ENCODE results near the gene PNO1.
A peak's percentile ranks its signal among the peaks of the same experiment; 100 is the strongest.

Gene PNO1

DNA sequence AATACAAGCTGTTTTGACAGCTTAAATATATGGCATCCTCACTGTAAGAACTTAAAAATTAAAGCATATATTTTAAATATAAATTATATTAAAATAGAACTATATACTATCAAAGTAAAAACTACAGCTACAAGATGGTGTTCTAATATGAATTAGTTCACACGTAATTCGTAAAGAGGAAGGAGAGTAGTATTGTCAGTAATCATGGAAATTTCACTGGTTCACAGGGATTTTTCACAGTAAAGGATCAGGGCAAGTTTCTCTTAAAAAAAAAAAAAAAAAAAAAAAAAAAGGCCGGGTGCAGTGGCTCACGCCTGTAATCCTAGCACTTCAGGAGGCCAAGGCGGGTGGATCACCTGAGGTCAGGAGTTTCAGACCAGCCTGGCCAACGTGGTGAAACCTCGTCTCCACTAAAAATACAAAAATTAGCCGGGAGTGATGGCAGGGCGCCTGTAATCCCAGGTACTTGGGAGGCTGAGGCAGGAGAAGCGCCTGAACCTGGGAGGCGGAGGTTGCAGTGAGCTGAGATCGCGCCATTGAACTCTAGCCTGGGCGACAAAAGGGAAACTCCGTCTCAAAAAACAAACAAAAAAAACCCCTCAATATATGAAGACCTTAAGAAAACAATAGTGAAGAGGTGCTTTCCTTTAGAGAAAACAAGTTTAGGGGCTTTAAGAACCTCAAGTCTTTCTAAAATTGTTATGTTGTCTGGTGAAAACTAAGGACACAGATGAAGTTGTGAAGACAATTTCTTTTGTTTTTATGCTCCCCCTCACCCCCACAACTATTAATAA is 32.5 kb downstream of the PNO1 start:
- DNase-seq (ENCODE audit: low read depth), result no peak
- in situ Hi-C loops (cut with HindIII; ENCODE audit: low sequenced_read_pairs), result no loop called here
- TF ChIP-seq, protein P1, sequence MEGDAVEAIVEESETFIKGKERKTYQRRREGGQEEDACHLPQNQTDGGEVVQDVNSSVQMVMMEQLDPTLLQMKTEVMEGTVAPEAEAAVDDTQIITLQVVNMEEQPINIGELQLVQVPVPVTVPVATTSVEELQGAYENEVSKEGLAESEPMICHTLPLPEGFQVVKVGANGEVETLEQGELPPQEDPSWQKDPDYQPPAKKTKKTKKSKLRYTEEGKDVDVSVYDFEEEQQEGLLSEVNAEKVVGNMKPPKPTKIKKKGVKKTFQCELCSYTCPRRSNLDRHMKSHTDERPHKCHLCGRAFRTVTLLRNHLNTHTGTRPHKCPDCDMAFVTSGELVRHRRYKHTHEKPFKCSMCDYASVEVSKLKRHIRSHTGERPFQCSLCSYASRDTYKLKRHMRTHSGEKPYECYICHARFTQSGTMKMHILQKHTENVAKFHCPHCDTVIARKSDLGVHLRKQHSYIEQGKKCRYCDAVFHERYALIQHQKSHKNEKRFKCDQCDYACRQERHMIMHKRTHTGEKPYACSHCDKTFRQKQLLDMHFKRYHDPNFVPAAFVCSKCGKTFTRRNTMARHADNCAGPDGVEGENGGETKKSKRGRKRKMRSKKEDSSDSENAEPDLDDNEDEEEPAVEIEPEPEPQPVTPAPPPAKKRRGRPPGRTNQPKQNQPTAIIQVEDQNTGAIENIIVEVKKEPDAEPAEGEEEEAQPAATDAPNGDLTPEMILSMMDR (IDR thresholded peaks at IDR 0.05; ENCODE audit: low read depth, low read length, missing control alignments), result no peak
- H3K4me3 ChIP-seq (ENCODE audit: low read depth, low read length), result no peak overlapping the region

DNA sequence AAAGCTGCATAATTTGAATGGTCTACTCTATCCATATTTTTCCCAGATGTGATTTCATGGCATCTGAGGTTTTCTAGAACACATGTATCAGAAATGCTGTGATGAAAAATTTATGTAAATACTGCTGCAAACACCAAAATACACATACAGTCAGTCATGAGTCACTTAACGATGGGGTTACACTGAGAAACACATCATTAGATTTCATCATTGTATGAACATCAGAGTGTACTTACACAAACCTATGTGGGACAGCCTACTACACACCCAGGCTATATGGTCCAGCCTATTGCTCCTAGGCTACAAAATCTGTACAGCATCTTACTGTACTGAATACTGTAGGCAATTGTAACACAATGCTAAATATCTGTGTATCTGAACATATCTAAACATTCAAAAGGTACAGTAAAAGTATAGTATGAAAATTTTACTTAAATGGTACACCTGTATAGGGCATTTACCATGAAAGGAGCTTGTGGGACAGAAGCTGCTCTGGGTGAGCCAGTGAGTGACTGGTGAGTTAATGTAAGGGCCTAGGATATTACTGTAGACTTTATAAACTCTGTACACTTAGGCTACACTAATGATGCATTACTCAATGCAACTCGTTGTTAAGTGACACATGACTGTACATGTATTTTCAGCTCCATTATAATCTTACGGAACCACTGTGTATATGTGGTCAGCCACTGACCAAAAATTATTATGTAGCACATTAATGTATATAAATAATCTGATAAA is 33.5 kb downstream of the PNO1 start:
- in situ Hi-C loops (cut with HindIII; ENCODE audit: low sequenced_read_pairs), result no loop called here
- TF ChIP-seq, protein P1 (IDR thresholded peaks at IDR 0.05; ENCODE audit: low read depth, low read length, missing control alignments), result no peak
- no peak overlapping the region for H3K4me3 ChIP-seq (ENCODE audit: low read depth, low read length)
- DNase-seq (ENCODE audit: low read depth), result peak; percentile 36

DNA sequence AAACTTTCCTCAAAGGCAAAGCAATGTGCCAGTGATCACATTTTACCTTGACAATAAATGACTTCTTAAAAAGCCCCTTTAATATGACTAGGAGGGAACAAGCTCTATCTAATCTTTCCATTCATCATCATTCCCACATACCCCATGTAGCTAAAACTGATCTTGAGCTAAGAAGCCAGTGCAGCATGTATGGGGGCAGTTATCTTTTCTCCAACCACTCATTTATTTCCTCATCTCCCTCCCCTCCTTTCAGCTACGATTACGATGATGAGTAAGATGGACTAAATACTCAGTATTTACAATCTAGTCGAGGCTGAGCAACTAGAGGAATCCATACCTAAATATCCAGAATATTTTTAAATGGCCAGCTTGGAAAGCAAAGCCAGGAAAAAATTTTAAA is 35.5 kb downstream of the PNO1 start:
- in situ Hi-C loops (cut with HindIII; ENCODE audit: low sequenced_read_pairs), result no loop called here
- TF ChIP-seq, protein P1 (IDR thresholded peaks at IDR 0.05; ENCODE audit: low read depth, low read length, missing control alignments), result no peak
- H3K4me3 ChIP-seq (ENCODE audit: low read depth, low read length), result no peak overlapping the region
- no peak for DNase-seq (ENCODE audit: low read depth)

DNA sequence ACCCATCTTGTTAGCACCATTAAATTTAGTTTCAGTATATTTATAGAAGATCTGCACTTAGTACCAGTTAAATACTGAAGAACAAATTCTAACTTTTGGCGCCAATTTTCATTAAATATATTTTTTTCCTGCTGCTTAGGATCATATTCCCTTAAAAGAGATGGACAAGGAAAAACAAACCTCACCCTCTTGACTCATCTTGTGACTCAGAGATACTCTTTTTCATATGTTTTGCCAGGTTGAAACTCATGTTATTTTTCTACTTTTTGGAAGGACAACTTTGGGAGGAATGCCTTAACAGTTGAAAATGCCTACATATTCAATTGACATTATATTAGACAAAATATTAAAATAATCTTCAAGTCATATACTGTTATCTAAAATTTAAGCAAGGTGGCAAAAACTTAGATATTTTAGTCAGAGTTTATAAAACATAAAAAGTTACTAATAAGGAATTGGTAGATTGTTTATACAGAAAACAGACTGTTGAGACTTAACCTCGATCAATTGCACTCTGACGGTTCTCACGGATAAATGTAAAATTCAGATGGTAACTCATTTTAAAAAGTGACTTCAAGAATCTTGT is 36.2 kb downstream of the PNO1 start:
- DNase-seq (ENCODE audit: low read depth), result peak; percentile 16
- no peak overlapping the region for H3K4me3 ChIP-seq (ENCODE audit: low read depth, low read length)
- TF ChIP-seq, protein P1 (IDR thresholded peaks at IDR 0.05; ENCODE audit: low read depth, low read length, missing control alignments), result no peak
- in situ Hi-C loops (cut with HindIII; ENCODE audit: low sequenced_read_pairs), result no loop called here

DNA sequence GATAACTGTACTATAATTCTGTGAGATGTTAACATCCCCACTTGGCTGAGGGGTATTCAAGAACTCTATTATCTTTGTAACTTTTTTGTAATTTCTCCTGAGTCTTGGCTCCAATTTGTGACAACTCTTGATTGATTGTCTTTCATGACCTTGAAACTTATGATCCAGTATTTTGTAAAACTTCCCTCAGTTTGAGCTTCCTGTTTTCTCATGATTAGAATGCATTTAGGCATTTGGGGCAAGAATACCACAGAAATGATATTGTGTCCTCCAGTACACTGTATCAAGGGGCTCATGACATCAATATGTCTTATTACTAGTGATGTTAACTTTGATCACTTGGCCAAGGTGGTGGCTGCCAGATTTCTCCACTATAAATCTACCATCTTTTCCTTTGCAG is 37.4 kb downstream of the PNO1 start:
- TF ChIP-seq, protein P1 (IDR thresholded peaks at IDR 0.05; ENCODE audit: low read depth, low read length, missing control alignments), result no peak
- no peak for DNase-seq (ENCODE audit: low read depth)
- H3K4me3 ChIP-seq (ENCODE audit: low read depth, low read length), result no peak overlapping the region
- in situ Hi-C loops (cut with HindIII; ENCODE audit: low sequenced_read_pairs), result no loop called here

DNA sequence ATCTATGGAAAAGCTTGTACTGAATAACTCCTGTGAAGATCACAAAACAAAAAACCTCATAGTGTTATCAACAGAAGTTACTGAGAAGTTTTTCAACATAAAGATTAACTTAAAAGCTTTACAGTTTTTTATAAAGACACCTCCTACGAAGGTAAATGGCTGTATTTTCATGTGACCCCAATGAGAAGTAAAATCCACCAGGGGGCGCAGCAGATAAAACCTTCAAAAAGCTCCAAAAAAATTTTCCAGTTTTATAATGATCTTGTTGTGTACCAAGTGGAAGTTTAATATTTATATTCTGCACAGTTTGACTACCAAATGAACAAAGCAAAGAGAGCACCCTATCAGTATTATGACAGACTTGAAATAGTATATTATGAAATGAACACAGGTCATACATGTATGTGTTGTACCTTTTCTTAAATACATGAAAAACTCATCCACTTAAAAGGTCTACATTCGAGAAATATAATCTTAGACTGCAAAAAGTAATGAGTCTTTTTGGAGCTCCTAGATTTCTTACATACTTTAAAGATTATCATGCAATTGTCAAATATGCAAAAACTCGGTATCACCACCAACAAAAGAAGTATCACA is 38.5 kb downstream of the PNO1 start:
- no peak for DNase-seq (ENCODE audit: low read depth)
- TF ChIP-seq, protein P1 (IDR thresholded peaks at IDR 0.05; ENCODE audit: low read depth, low read length, missing control alignments), result no peak
- in situ Hi-C loops (cut with HindIII; ENCODE audit: low sequenced_read_pairs), result no loop called here

More for the DNA sequence above, 38.5 kb downstream of the PNO1 start:
- no peak overlapping the region for H3K4me3 ChIP-seq (ENCODE audit: low read depth, low read length)

Measured in astrocyte of the cerebellum (primary cell).